Left lung (tissue), 10 donors: ENCODE measurements around the gene LITAF. TPM values are rescaled to one million over a fixed set of nuclear protein-coding genes. Genes with fewer than 3 reads are reported as not detected.

Experiments used
- ATAC-seq: fragments of 200-7000 bp; cut with Tn5 transposase; one replicate; pipeline ENCODE4 v1.9.1; 2020; ENCODE audit warnings: moderate library complexity
- DNase-seq, 4 donors: peaks; one replicate each; pipeline ENCODE4 v3.0.0-alpha.2; 2013 to 2020
- H3K27ac ChIP-seq, 2 donors: fragments of 200-600 bp; sonication (generic) in 1 of 2; one replicate each; pipeline versions ENCODE4 v1.5.0 to v1.8.0; 2020 to 2021
- H3K27me3 ChIP-seq, 2 donors: fragments of 200-600 bp; sonication (generic) in 1 of 2; one replicate each; pipeline versions ENCODE4 v1.5.0 to v1.8.0; 2020 to 2021
- H3K36me3 ChIP-seq, 2 donors: fragments of 200-600 bp; sonication (generic) in 1 of 2; one replicate each; pipeline versions ENCODE4 v1.5.0 to v1.8.0; 2020 to 2021
- H3K4me1 ChIP-seq, 2 donors: fragments of 200-600 bp; one replicate each; pipeline ENCODE4 v1.8.0; 2021
- H3K4me3 ChIP-seq, 2 donors: fragments of 200-600 bp; sonication (generic) in 1 of 2; one replicate each; pipeline versions ENCODE4 v1.5.0 to v1.8.0; 2020 to 2021; ENCODE audit warnings: mild to moderate bottlenecking in 1 of 2
- H3K9me3 ChIP-seq, 2 donors: fragments of 200-600 bp; sonication (generic) in 1 of 2; one replicate each; pipeline versions ENCODE4 v1.5.0 to v1.8.0; 2020 to 2021
- CTCF ChIP-seq, 2 donors: fragments of 200-600 bp; sonication (generic) in 1 of 2; IDR thresholded peaks; one replicate each; pipeline versions ENCODE4 v1.5.0 to v1.8.0; 2021; ENCODE audit warnings: antibody characterized with exemption in 2 of 2
- intact Hi-C, 2 donors: fragments of 100-400 bp; cut with DNase I; formaldehyde crosslinking; loops; one replicate each; pipeline versions ENCODE4 v1.11.2 to v1.14.2; 2022
- polyA plus RNA-seq, 6 donors: library from polyadenylated mRNA; unstranded; fragments of 120-200 nt; gene quantifications; one replicate each; pipeline ENCODE4 v1.2.1, GENCODE V29; 2013; ENCODE audit not compliant: insufficient read length in 6 of 6
- total RNA-seq, 2 donors: library from RNA; stranded (reverse); fragmentation: NEBNext Ultra II Directional; extraction: Animal tissue kit (Norgen Biotek cat#: 25700); gene quantifications; one replicate each; pipeline ENCODE4 v1.2.1, GENCODE V29; 2021
- donor health status: DM: no; HTN: yes; CAD: no.
- donor health status: DM: no; HTN: no; CAD: no.

LITAF gene
- total and polyA plus RNA-seq, 8 donors = 117 to 277 (median 125) TPM

DNA sequence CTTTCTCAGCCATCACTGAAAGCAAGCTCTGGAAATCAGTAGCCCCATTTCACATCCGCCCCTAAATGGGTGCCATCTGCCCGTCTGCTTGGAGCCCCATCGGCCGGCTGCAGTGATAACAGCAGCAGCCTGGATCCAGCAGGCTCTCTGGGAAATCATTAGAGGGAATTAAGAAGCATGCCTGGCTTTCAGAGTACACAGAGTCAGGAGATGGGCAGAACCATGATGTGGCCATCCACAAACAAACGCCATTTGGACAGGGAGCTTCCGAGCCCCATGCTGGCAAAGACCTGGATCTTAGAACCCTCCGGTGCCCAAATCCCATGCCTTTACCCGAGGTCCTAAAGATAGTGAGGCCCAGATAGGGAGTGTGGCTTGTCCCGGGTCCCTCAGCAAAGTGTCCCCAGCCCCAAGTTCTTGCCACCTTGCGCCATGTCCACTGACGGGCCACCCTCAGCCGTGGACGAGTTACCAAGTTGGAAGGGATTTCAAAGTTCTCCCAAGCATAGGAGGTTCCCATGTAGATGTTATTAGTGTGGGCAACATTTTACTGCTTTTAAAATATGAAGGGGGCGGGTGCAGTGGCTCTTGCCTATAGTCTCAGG lies 1.0 kb upstream of the LITAF start:
- Histone ChIP-seq H3K27me3 (peaks cover 0 to 20% of the 10 kb centered on the region in 2 donors), H3K9me3 (no peaks in the 10 kb centered on the region), H3K27ac (peak overlapping the region; percentile 93), H3K36me3 (peaks cover 0 to 5% of the 10 kb centered on the region in 2 donors), H3K4me1 (peaks cover 6 to 49% of the 10 kb centered on the region in 2 donors), H3K4me3 (peak overlapping the region; percentile 62 to 71)
- TF ChIP-seq CTCF (IDR thresholded peaks at IDR 0.05) = no peak
- intact Hi-C loops = no loop called here
- ATAC-seq = no peak
- peak in 1 of 4 donors; percentile 51 for DNase-seq

GRCh38 chr16:11586378-11586855 lies 302 bp downstream of the LITAF start:
- Histone ChIP-seq H3K9me3 (no peaks in the 10 kb centered on the region), H3K4me1 (peaks cover 6 to 62% of the 10 kb centered on the region in 2 donors), H3K27ac (peak overlapping the region; percentile 93), H3K4me3 (peak overlapping the region; percentile 62 to 71), H3K36me3 (peaks cover 0 to 5% of the 10 kb centered on the region in 2 donors), H3K27me3 (peaks cover 0 to 20% of the 10 kb centered on the region in 2 donors)
- TF ChIP-seq CTCF (IDR thresholded peaks at IDR 0.05) = no peak
- DNase-seq = no peak
- ATAC-seq = peak; percentile 3
- intact Hi-C loops = no loop called here

DNA sequence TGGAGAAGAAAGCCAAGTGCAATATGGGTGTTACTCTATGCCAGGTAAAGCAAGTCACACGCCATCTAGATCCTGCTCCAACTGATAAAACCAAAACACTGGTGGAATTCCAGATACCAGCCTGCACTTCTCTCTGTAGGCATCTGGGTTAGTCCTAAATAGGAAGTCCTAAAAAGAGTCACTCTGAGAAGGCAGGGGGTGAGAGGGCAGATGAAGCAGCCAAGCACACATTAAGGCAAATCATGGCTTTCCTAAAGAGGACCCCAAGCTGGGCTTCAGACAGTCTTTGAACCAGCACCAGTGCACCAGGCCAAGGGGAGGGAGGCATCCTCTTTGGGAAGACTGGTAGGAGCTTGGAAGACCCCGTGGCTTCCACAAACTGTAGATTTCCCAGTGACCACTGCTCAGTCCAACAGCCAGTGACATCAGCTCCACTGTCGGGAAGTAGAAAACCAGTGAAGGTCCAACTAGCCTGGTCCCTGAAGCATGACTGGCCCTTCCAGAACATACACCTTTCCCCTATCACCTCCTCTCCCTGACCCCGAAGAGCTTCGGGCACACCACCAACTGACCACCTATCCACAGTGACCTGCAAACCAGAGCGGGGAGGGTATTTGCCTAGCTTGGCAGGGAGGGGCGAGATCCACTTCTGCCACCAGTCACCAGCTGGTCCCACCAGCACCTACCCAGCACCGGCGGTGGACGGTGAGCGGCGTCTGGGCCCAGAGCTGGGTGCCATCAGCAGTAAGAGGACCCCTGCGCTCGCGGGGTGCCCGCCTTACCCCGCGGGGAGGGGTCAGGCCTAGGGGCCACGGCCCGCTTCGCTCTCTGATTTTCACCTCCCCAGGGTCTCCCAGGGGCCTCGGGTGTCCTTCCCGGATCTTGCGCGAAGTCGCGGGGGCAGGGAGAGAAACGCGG lies 1.0 kb downstream of the LITAF start:
- peak in 2 of 4 donors; percentile 47 to 85 for DNase-seq
- no peaks in the 10 kb centered on the region for H3K9me3 ChIP-seq
- intact Hi-C loops = no loop called here
- peaks cover 9 to 69% of the 10 kb centered on the region in 2 donors for H3K4me1 ChIP-seq
- ATAC-seq = peak; percentile 20
- H3K27ac ChIP-seq = peak overlapping the region; percentile 93
- H3K27me3 ChIP-seq = peaks cover 0 to 20% of the 10 kb centered on the region in 2 donors
- H3K4me3 ChIP-seq = peak overlapping the region; percentile 62 to 71
- TF ChIP-seq CTCF (IDR thresholded peaks at IDR 0.05) = no peak
- H3K36me3 ChIP-seq = peaks cover 0 to 6% of the 10 kb centered on the region in 2 donors

DNA sequence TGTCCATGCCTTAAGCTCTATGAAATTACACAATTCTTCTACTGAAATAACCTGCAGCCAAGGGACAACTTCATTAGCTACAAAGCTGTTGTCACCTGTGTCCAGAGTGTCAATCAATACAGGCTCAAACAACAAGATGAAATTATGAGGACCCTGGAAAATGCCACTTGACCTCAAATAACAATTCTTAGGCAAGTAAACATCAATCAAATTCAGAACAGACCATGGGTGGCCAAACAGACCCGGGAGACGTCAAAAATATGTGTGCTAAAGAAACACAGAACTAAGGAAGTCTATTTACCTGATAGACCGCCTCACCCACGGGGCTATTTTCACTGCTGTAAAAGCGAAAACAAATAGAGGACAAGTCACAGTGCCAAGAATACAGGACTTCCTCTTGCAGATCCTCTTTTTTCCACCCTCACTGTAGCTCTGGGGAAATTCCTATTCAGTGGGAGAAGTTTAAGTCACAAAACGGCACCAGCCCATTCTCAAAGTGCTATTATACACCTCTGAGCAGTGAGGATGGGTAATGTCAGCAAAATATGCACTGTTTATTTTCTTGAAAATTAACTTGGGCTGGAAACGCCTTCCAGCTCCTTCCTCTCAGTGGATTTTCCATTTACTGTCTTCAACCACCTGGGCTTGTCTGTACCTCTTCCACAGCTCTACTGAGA lies 2.7 kb downstream of the LITAF start:
- Histone ChIP-seq H3K9me3 (no peaks in the 10 kb centered on the region), H3K27me3 (peaks cover 0 to 20% of the 10 kb centered on the region in 2 donors), H3K27ac (peak overlapping the region; percentile 93), H3K36me3 (peaks cover 0 to 12% of the 10 kb centered on the region in 2 donors), H3K4me3 (peak overlapping the region in 1 of 2 donors; percentile 71), H3K4me1 (peaks cover 10 to 80% of the 10 kb centered on the region in 2 donors)
- DNase-seq (no peak), ATAC-seq (peak; percentile 46)
- no peak for TF ChIP-seq CTCF (IDR thresholded peaks at IDR 0.05)
- intact Hi-C loops = no loop called here
